HG03432 (cell line): ENCODE measurements around the gene SIRT5.

Source experiments
- ATAC-seq: cut with Tn5 transposase; IDR thresholded peaks from one replicate; pipeline ENCODE4 v1.9.1; 2021; ENCODE audit warnings: mild to moderate bottlenecking, moderate library complexity; ENCODE audit not compliant: unreplicated experiment

The SIRT5 gene

GRCh38 chr6:13574571-13575376, at the start of gene SIRT5:
Gene SIRT5, plus strand, starts transcription at chr6:13574601. Its CDS starts 9,510 bp downstream, at chr6:13584111.
- ATAC-seq: peak; percentile 73

DNA sequence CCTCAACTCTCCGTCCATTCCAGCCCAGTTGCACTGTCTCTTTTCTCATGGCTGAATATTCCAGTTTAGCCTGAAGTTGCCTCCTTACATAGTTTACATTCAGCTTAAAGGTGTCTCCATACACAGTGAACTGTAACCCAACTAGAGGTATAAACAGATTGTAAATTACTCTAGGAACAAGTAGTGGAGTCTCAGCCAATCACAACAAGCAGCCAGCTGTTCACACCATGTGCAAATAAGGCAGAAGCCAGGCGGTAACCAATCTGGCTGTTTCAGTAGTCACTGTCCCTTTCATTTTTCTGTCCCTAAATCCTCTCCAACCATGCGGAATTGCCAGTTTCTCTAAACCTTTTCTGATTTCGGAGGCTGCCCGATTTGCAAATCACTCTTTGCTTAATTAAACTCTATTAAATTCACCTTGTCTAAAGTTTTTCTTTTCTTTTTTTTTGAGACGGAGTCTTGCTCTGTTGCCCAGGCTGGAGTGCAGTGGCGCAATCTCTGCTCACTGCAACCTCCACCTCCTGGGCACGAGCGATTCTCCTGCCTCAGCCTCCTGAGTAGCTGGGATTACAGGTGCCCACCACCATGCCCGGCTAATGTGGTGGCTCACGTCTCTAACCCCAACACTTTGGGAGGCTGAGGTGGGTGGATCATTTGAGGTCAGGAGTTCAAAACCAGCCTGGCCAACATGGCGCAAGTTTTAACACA, 49.4 kb upstream of the SIRT5 start:
- ATAC-seq: no peak

DNA sequence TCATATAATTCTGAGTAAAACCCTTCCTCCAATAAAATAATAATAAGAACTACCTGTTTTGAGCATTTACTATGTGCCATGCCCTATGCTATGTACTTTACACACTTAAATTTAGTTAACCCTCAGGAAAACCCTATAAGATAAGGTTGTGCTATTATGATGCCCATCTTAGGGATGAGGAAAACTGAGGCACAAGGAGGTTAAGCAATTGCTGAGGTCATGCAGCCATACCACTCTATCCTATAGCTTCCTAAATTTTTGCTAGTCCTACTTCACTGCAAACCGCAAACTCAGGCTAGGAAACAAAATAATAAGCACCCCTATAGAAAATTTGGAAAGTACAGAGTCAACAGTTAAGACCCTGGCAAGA, 48.1 kb upstream of the SIRT5 start:
- ATAC-seq: no peak

DNA sequence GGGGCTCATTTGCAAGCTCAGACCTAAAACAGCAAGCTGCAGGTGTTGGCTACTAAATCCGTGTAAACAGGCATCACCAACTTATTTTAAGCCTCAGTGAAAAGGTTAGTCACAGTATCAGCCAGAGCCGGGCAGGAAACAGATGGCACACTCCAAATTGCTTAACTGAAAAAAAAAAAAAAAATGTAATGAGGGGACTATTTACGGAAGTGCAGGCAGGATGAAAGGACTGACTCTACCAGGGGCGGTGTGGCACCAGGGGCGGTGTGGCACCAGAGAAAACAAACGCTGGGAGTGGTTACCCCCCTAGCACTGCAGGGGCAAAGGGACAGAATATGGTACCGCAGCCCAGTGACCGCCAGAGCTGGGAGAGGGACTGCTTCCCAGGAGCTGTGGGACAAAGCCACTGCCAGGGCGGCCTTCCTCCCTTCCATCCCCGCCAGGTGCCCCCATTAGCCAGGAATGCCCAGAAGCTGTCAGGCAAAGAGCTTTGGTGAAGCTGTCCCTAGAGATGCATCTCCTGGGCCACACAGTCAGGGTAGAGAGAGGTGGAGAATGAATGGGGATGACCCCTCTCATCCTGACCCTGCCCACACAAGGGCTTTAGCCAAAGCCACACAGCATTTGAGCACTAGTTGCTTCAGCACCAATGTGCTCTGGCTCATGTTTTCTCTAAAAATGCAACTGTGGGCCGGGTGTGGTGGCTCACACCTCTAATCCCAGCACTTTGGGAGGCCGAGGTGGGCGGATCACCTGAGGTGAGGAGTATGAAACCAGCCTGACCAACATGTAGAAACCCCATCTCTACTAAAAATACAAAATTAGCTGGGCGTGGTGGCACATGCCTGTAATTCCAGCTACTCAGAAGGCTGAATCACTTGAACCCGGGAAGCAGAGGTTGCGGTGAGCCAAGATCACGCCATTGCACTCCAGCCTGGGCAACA, 47.4 kb upstream of the SIRT5 start:
- ATAC-seq: peak; percentile 93

- ATAC-seq: no peak
Measured at GRCh38 chr6:13527671-13528056, 46.7 kb upstream of the SIRT5 start.

DNA sequence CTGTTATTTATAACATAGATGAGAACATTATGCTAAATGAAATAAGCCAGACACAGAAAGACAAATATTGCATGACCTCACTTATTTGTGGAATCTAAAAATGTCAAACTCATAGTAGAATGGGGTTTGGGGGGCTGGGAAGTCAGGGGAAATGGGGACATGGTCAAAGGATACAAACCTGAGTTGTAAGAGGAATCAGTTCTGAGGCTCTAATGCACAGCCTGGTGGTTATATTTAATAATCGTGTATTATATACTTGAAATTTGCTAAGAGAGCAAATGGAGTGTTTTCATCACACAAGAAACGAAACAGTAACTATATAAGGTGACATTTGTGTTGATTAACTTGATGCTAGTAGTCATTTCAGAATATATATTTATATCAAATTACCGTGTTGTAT, 46.2 kb upstream of the SIRT5 start:
- ATAC-seq: no peak

- no peak for ATAC-seq
Measured at GRCh38 chr6:13528777-13529343, 45.5 kb upstream of the SIRT5 start.

DNA sequence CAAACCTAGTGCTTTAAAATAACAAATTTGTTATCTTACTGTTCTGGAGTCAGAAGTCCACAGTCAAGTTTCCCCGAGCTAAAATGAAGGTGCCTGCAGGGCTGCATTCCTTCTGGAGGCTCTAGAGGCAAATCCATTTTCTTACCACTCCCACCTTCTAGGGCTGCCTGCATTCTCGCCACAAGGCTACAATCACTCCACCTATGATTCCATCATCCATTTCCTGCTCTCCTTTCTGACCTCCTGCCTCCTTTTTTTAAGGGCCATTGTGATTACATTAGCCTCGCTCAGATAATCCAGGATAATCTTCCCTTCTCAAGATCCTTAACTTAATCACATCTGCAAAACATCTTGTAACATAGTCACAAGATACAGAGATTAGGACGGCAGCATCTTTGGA, 42.4 kb upstream of the SIRT5 start:
- no peak for ATAC-seq

- no peak for ATAC-seq
Measured at GRCh38 chr6:13534536-13534935, 39.9 kb upstream of the SIRT5 start.

- ATAC-seq: no peak
Measured at GRCh38 chr6:13535306-13535705, 39.1 kb upstream of the SIRT5 start.

DNA sequence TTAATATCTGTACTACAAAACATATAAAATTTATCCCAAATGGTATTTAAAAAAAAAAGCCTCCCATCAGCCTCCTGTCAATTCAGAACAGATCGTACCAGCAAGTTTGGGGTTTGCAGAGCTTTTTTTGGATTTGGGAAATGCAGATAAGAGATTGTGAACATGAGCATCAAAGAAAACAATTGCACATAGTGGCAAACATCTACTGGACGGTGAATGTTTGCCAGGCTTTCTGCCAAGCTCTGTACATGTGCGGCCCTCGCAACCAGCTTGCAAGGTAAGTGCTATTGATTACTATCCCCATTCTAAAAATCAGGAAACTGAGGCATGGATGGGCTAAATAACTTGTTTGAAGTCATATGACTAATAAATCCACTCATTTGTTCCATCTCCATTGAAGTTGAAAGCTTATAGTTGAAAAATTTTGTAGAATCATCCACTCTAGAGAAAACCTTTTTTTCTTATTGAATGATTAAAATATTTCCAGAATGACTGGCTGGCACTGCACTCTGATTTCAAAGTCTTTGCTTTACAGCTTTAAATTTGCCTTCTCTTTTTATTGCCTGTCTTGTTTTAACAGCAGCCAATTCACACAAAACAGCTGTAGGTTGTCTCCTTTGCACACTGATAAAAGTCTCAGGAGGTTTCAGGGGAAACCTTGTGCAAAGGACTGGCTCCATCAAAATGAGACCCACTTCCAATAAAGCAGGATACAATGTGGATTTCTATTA, 37.4 kb upstream of the SIRT5 start:
- no peak for ATAC-seq

DNA sequence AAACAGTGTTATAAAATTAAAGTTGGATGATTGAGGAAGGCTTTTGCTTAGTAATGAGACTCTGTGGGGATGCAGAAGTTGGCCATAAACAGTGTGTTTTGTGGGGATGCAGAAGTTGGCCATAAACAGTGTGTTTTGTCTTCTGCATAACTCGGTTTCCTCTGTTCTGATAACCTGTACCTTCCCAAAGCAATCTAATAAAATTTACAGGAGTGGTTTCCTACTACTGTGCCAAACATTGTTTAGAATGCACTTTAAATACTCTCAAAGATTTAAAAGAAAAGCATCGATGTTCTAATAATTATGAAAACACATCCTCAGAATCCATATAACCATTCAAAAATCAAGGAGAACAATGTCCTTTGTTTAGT, 36.9 kb upstream of the SIRT5 start:
- ATAC-seq: no peak

GRCh38 chr6:13538084-13538483, 36.3 kb upstream of the SIRT5 start:
- no peak for ATAC-seq

DNA sequence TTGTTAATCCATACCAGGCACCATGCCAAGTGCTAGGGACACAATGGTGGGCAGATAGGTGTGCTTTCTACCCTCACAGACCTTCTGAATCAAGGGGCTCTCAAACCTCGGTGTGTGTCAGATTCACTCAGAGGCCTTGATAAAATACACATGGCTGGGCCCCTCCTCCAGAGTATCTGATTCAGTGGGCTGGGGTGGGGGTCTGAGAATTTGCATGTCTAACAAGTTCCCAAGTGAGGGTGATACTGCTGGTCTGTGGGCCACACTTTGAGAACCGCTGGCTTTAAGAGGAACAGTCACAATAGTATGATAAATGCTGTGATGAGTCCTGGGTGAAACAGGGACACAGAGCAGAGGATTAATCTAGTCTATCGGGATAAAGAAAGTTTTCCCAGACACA, 35.8 kb upstream of the SIRT5 start:
- no peak for ATAC-seq

DNA sequence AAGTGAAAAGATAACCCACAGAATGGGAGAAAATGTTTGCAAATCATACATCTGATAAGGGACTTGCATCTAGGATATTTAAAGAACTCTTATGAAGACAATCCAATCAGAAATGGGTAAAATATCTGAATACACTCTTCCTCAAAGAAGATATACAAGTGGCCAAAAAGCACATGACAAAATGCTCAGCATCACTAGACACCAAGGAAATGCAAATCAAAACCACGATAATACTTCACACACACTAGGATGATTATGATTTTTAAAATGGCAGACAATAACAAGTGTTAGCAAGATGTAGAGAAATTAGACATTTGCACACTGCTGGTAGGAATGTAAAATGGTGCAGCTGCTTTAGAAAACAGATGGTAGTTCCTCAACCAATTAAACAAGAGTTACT, 34.8 kb upstream of the SIRT5 start:
- ATAC-seq: no peak

DNA sequence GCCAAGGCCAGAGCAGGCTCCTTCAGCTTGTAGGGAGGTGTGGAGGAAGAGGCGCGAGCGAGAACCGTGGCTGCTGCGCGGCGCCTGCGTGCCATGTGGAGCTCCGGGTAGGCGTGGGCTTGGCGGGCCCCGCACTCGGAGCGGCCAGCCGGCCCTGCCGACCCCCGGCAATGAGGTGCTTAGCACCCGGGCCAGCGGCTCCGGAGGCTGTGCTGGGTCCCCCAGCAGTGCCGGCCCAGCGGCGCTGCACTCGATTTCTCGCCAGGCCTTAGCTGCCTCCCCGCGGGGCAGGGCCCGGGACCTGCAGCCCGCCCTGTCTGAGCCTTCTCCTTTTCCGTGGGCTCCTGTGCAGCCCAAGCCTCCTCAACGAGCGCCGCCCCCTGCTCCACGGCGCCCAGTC, 32.9 kb upstream of the SIRT5 start:
- ATAC-seq: no peak

DNA sequence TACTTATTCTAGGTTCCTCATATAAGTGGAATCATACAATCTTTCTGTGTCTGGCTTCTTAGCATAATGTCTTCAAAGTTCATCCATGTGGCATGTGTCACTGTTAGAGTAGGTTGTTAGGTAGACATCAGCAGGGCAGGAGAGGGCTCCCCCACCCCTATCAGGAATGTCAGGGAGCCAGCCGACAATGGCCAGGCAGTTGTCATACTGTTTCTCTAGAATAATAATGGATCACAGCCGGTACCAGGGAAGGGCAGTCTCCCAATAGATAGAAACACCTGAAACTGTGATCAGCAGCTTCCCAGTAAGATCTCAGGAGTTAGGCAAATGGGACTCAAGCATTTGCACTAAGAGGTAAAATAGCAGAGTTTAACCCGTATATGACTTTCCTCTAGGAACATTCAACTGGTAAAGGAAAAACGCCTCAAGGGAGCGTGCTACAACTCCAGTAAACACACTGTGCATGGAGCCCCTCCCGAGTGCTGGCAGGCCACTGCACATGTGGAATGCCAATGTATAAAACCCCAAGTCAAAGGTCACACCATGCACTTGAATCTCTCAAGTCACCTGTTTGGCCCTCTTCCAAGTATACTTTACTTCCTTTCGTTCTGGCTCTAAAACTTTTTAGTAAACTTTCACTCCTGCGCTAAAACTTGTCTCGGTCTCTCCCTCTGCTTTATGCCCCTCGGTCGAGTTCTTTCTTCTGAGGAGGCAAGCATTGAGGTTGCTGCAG, 29.8 kb upstream of the SIRT5 start:
- ATAC-seq: no peak

DNA sequence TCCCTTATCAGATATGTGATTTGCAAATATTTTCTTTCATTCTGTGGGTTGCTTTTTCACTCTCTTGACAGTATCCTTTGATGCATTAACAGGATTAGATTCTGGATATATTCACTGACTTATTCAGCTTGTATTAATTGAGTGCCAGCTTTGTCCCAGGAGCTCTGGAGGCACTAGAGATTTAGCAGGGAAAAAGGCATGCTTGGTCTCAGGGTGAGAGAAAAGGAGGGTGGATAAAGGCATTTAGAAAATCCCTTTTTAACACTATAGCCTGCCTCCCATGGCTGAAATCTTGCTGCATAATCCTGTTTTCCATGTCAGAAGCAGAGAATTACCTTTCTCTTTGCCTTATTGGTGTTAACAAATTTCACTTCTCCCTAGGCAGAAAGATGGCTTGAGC, 28.5 kb upstream of the SIRT5 start:
- ATAC-seq: no peak

DNA sequence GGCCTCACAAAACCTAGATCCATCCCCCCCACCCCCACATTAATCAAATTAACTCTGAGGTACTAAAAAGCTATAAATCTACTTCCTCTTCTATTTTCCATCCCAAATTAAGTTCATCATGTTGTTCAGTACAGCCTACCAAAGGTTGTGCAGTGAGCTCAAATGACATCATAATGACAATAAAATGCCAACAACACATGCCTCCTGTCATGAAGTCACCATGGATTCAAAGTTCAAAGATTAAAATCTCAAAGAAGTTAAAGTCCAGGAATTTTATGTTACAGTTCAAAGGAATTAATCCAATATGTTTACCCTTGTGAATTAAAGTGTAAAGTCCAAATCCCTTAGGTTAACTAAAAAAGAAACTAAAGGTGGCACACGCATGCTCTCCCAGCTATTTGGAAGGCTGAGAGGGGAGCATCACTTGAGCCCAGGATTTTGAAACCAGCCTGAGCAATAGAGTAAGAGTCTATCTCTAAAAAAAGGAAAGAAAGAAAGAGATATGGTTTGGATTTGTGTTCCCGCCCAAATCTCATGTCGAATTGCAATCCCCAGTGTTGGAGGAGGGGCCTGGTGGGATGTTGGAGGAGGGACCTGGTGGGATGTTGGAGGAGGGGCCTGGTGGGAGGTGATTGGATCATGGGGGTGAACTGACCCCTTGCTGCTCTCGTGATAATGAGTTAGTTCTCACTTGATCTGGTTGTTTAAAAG, 25.7 kb upstream of the SIRT5 start:
- ATAC-seq: no peak
